Duodenal mucosa (tissue), 2 donors: ENCODE measurements around the gene CCR4.
"Not testable (repeated sequence)": the region's sequence is repeated elsewhere in the genome, so short reads cannot be mapped to it uniquely, and the experiment has no call there.

Source experiments
- H3K27ac ChIP-seq: one replicate; pipeline ENCODE4 v1.7.0; 2013; ENCODE audit warnings: low read depth, low read length
- H3K27me3 ChIP-seq, 2 donors: one replicate each; pipeline ENCODE4 v1.7.0; 2013; ENCODE audit warnings: low read length in 2 of 2, control low read depth in 1 of 2; ENCODE audit not compliant: insufficient read depth in 2 of 2, control insufficient read depth in 1 of 2
- H3K36me3 ChIP-seq, 2 donors: one replicate each; pipeline ENCODE4 v1.7.0; 2013; ENCODE audit warnings: low read length in 2 of 2, control low read depth in 1 of 2; ENCODE audit not compliant: insufficient read depth in 2 of 2, control insufficient read depth in 1 of 2
- H3K4me1 ChIP-seq, 2 donors: one replicate each; pipeline ENCODE4 v1.7.0; 2013; ENCODE audit warnings: low read length in 2 of 2, control low read depth in 1 of 2; ENCODE audit not compliant: insufficient read depth in 2 of 2, control insufficient read depth in 1 of 2
- H3K4me3 ChIP-seq, 2 donors: one replicate each; pipeline ENCODE4 v1.7.0; 2013; ENCODE audit warnings: low read length in 2 of 2, low read depth in 1 of 2
- H3K9ac ChIP-seq, 2 donors: one replicate each; pipeline ENCODE4 v1.7.0; 2013; ENCODE audit warnings: low read length in 2 of 2, low read depth in 1 of 2
- H3K9me3 ChIP-seq, 2 donors: one replicate each; pipeline ENCODE4 v1.7.0; 2013; ENCODE audit warnings: low read length in 2 of 2, control low read depth in 1 of 2; ENCODE audit not compliant: control insufficient read depth in 1 of 2

Gene CCR4

DNA sequence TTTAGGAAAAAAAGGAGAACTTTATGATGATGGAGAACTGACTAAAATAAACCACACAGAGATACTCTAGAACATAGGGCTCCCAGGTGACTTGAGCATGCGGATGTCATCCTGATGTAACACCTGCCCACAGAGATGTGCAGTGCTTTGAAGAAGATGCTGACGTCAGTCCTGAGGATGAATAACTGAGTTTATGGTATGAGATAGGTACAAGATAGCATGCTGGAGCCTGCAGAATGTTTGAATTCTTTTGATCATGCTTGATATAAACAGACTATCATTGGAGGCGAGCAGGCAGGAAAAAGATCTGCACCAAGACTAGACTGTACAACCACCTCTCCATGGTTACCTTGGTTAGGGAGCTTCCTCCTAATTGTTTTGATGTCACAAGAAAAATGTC, 12.4 kb downstream of the CCR4 start:
- Histone ChIP-seq H3K36me3 (no peaks in the 10 kb centered on the region), H3K27ac (no peak overlapping the region), H3K4me3 (no peak overlapping the region), H3K9me3 (peaks cover 6 to 7% of the 10 kb centered on the region in 2 donors), H3K9ac (no peak overlapping the region), H3K4me1 (no peaks in the 10 kb centered on the region), H3K27me3 (no peaks in the 10 kb centered on the region)

DNA sequence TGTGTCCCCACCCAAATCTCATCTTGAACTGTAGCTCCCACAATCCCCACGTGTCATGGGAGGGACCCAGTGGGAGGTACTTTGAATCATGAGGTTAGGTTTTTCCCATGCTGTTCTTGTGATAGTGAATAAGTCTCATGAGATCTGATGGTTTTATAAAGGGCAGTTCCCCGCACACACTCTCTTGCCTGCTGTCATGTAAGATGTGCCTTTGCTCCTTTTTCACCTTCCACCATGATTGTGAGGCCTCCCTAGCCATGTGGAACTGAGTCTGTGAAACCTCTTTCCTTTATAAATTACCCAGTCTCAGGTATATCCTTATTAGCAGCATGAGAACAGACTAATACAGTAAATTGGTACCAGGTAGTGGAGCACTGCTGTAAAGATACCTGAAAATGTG, 13.3 kb downstream of the CCR4 start:
- H3K27ac ChIP-seq, H3K4me1 ChIP-seq, H3K9ac ChIP-seq, H3K9me3 ChIP-seq, H3K36me3 ChIP-seq, H3K4me3 ChIP-seq, H3K27me3 ChIP-seq: not testable (repeated sequence)

DNA sequence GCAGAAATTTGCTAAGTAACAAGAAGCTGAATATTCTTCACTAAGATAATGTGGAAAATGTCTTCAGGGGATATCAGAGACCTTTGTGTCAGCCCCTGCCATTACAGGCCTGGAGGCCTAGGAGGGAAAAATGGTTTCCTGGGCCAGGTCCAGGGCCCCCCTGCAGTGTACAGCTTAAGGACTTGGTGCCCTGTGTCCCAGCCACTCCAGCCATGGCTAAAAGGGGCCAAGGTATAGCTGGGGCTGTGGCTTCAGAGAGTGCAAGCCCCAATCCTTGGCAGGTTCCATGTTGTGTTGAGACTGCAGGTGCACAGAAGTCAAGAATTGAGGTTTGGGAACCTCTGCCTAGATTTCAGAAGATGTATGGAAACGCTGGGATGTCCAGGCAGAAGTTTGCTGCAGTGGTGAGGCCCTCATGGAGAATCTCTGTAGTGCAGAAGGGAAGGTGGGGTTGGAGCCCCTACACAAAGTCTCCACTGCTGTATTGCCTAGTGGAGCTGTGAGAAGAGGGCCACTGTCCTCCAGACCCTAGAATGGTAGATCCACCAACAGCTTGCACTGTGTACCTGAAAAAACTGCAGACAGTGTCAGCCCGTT, 14.3 kb downstream of the CCR4 start:
- not testable (repeated sequence) for H3K36me3 ChIP-seq, H3K4me1 ChIP-seq, H3K27ac ChIP-seq, H3K9ac ChIP-seq, H3K4me3 ChIP-seq, H3K9me3 ChIP-seq, H3K27me3 ChIP-seq

DNA sequence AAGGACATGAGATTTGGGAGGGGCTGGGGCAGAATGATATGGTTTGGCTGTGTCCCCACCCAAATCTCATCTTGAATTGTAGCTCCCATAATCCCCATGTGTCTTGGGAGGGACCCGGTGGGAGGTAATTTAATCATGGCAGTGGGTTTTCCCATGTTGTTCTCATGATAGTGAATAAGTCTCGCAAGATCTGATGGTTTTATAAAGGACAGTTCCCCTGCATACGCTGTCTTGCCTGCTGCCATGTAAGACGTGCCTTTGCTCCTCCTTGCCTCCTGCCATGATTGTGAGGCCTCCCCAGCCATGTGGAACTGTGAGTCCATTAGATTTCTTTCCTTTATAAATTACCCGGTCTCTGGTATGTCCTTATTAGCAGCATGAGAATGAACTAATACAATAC, 15.2 kb downstream of the CCR4 start:
- H3K9ac ChIP-seq, H3K4me1 ChIP-seq, H3K27me3 ChIP-seq, H3K27ac ChIP-seq, H3K9me3 ChIP-seq, H3K4me3 ChIP-seq, H3K36me3 ChIP-seq: not testable (repeated sequence)

DNA sequence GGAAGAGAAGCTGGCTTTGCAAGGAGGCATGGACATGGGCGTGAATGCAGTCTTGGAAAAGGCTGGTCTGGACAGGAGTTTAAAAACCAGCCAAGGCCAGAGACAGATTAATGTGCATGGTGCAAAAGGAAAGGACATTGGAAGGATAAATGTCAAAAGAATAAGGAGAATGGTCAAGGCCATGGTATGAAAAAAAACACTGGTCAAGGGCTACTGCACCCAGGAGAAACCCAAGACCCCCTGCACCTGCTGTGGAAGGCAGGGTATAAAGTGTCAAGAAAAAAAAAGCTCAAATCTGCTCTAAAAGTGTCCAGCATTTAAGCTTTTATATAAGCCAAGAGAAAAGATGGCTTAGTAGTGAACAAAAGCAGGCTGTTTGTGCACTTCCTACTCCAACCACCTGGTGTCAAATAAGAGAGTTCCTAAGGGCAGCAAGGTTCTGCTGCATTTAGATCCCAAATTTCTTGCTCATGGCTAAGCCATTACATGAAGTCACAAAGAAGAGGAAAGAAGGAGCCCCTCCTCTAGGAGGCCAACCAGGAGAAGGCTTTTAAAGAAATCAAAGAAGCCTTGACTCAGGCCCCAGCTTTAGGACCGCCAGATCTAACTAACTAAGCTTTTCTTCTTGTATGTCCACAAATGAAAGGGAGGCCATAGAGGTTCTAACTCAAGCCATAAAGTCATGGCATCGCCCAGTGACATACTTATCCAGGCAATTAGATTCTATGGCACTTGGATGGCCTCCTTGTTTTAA, 16.9 kb downstream of the CCR4 start:
- Histone ChIP-seq H3K36me3 (no peaks in the 10 kb centered on the region), H3K9ac (no peak overlapping the region), H3K9me3 (peaks cover 6 to 7% of the 10 kb centered on the region in 2 donors), H3K27me3 (no peaks in the 10 kb centered on the region), H3K4me3 (no peak overlapping the region), H3K27ac (no peak overlapping the region), H3K4me1 (no peaks in the 10 kb centered on the region)

DNA sequence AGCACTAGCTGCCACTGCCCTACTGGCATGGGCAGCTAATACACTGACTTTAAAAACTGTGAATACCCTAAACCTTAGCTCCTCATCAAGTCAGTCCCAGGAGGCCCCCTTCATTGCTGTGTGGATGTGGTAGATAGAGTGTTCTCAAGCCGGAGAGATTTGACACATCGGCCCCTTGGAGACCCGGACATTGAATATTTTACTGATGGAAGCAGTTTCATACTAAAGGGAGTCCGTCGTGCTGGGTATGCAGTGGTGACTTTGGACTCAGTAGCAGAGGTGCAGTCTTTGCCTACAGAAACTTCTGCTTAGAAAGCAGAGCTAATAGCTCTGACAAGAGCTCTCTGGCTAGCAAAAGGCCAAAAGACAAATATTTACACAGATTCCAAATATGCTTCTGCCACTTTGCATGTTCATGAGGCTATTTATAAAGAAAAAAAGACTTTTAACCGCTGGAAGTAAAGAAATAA, 17.5 kb downstream of the CCR4 start:
- no peak overlapping the region for H3K4me3 ChIP-seq
- no peaks in the 10 kb centered on the region for H3K27me3 ChIP-seq
- no peak overlapping the region for H3K27ac ChIP-seq
- no peaks in the 10 kb centered on the region for H3K4me1 ChIP-seq
- H3K36me3 ChIP-seq = no peaks in the 10 kb centered on the region
- H3K9me3 ChIP-seq = peaks cover 6 to 7% of the 10 kb centered on the region in 2 donors
- no peak overlapping the region for H3K9ac ChIP-seq

DNA sequence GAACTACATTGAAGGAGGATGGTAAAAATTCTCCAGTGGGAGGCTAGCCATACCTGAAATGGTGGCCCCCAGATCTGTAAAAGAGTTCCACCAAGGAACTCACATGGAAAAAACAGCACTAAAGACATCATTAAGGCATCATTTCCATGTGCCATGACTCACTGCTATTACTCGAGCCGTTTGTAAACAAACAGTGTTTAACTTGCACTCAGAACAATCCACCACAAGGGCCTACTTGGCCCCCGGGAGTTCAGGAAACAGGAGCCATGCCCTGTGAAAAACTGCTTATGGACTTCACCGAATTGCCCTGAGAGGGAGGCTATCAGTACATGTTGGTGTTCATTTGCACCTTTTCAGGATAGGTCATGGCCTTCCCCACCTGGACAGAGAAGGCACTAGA, 18.2 kb downstream of the CCR4 start:
- no peaks in the 10 kb centered on the region for H3K36me3 ChIP-seq
- H3K27me3 ChIP-seq = no peaks in the 10 kb centered on the region
- H3K9me3 ChIP-seq = peaks cover 6 to 7% of the 10 kb centered on the region in 2 donors
- H3K4me3 ChIP-seq = no peak overlapping the region
- H3K27ac ChIP-seq = no peak overlapping the region
- no peak overlapping the region for H3K9ac ChIP-seq
- H3K4me1 ChIP-seq = no peaks in the 10 kb centered on the region

DNA sequence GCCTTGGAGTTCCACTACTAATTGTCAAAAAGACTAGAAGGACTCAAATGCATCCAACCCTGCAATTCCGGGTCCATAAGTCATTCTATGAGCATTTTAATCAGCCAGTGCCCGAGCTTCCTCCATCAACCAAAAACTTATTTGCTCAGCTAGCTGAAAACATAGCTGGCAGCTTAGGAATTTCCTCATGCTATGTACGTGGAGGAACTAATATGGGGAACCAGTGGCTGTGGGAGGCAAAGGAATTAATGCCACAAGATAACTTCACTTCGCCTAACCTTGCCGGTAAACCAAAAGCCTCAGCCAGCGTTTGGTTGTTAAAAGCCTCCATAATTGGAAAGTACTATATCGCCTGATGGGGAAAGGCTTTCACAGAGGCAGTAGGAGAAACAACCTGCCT, 19.8 kb downstream of the CCR4 start:
- H3K9ac ChIP-seq, H3K36me3 ChIP-seq, H3K4me3 ChIP-seq, H3K27ac ChIP-seq, H3K9me3 ChIP-seq, H3K4me1 ChIP-seq, H3K27me3 ChIP-seq: not testable (repeated sequence)

DNA sequence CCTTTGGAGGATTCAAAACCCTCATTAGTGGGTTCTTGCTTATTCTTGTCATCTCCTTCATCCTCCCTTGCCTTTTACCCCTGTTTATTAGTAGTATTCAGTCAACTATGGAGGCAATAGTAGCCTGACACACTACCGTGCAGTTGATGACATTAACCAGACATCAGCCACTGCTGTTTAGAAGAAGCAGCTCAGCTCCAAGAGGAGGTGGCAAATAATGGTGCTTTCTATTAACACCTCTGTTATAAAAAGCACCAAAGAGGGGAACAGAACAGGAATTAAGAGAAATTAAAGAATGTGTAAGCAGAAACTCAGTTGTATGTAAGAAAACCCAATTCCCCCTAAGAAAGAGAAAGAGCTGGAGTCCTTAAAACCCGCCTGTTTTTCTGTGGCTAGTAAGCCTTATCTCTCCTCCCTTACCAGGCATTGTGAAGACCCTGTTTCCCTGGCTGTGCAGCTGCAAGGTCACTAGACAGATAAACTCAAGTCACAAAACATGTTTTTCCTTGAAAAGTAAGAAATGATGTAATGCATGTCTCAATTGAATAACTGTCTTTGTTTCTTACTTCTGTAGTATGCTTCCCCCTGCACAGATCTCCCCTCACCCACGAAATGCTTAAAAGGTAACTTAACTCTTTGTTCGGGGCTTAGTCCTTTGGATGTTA, 21.2 kb downstream of the CCR4 start:
- no peak overlapping the region for H3K27ac ChIP-seq
- H3K36me3 ChIP-seq = no peaks in the 10 kb centered on the region

DNA sequence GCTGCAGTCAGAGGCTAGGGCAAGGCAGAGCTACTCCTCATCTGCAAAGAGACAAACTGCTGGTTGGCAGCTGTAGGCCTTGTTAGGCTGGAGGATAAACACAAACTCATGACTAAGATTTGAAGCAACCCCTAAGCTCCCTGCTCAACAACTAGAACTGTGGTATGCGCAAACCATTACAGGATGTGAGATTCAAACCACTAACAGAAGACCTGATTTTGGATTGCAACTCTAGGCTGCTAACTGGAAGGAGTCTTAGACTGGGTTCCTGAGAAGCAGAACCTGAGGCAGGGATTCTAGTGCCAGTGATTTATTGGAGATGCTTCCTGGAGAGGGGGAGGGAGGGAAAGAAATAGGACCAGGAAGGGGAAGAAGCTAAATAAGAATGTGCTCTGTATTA, 22.5 kb downstream of the CCR4 start:
- no peaks in the 10 kb centered on the region for H3K9me3 ChIP-seq
- no peak overlapping the region for H3K27ac ChIP-seq
- H3K9ac ChIP-seq = no peak overlapping the region
- no peak overlapping the region for H3K4me3 ChIP-seq
- H3K36me3 ChIP-seq = no peaks in the 10 kb centered on the region
- H3K27me3 ChIP-seq = no peaks in the 10 kb centered on the region
- no peaks in the 10 kb centered on the region for H3K4me1 ChIP-seq

More for the DNA sequence above, 21.2 kb downstream of the CCR4 start:
- H3K4me3 ChIP-seq = no peak overlapping the region
- no peaks in the 10 kb centered on the region for H3K4me1 ChIP-seq
- H3K9me3 ChIP-seq = no peaks in the 10 kb centered on the region
- no peaks in the 10 kb centered on the region for H3K27me3 ChIP-seq
- H3K9ac ChIP-seq = no peak overlapping the region
